Measurements from ENCODE around the gene KNCN.

The KNCN gene

GRCh38 chr1:46558966-46559365, 7.5 kb upstream of the KNCN start:
- no peaks in the 10 kb centered on the region for H3K4me1 ChIP-seq (ENCODE audit: low read length)
- H3K4me3 ChIP-seq (ENCODE audit: low read length), result no peak overlapping the region
- H3K9me3 ChIP-seq (replicated peaks; ENCODE audit: insufficient read depth, low read length), result no peaks in the 10 kb centered on the region
- TF ChIP-seq, protein P1, sequence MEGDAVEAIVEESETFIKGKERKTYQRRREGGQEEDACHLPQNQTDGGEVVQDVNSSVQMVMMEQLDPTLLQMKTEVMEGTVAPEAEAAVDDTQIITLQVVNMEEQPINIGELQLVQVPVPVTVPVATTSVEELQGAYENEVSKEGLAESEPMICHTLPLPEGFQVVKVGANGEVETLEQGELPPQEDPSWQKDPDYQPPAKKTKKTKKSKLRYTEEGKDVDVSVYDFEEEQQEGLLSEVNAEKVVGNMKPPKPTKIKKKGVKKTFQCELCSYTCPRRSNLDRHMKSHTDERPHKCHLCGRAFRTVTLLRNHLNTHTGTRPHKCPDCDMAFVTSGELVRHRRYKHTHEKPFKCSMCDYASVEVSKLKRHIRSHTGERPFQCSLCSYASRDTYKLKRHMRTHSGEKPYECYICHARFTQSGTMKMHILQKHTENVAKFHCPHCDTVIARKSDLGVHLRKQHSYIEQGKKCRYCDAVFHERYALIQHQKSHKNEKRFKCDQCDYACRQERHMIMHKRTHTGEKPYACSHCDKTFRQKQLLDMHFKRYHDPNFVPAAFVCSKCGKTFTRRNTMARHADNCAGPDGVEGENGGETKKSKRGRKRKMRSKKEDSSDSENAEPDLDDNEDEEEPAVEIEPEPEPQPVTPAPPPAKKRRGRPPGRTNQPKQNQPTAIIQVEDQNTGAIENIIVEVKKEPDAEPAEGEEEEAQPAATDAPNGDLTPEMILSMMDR (IDR thresholded peaks at IDR 0.05; ENCODE audit: low read length), result no peak
- TF ChIP-seq EZH2 (optimal IDR thresholded peaks at IDR 0.05; ENCODE audit: low read depth, low read length) (no peak), EZH2phosphoT487 (IDR thresholded peaks at IDR 0.05; ENCODE audit: low read length) (no peak)
- no peak overlapping the region for H3K27ac ChIP-seq (ENCODE audit: low read length)
- H3K9ac ChIP-seq (ENCODE audit: low read length), result no peak overlapping the region
- H4K20me1 ChIP-seq (ENCODE audit: insufficient read depth, low read length), result no peaks in the 10 kb centered on the region
- no peaks in the 10 kb centered on the region for H3K79me2 ChIP-seq (ENCODE audit: low read length)
- H3K4me2 ChIP-seq (ENCODE audit: low read depth, low read length), result no peak overlapping the region
- no peak overlapping the region for H2AFZ ChIP-seq (ENCODE audit: low read length)
- H3K27me3 ChIP-seq (replicated peaks; ENCODE audit: insufficient read depth, low read length), result no peaks in the 10 kb centered on the region
- H3K36me3 ChIP-seq (replicated peaks; ENCODE audit: insufficient read depth, low read length), result no peaks in the 10 kb centered on the region
- no peaks in the 10 kb centered on the region for H3K9me2 ChIP-seq (replicated peaks; ENCODE audit: insufficient read depth, low read length)
- H3F3A ChIP-seq (ENCODE audit: insufficient read depth, low read length), result no peaks in the 10 kb centered on the region
- DNase-seq, result no peak

GRCh38 chr1:46558141-46558963, 6.9 kb upstream of the KNCN start:
- no peak overlapping the region for H3K9ac ChIP-seq (ENCODE audit: low read length)
- H3K4me1 ChIP-seq (ENCODE audit: low read length), result no peaks in the 10 kb centered on the region
- no peak overlapping the region for H3K4me3 ChIP-seq (ENCODE audit: low read length)
- no peaks in the 10 kb centered on the region for H3K36me3 ChIP-seq (replicated peaks; ENCODE audit: insufficient read depth, low read length)
- H3K9me2 ChIP-seq (replicated peaks; ENCODE audit: insufficient read depth, low read length), result no peaks in the 10 kb centered on the region
- H3K4me2 ChIP-seq (ENCODE audit: low read depth, low read length), result no peak overlapping the region
- no peaks in the 10 kb centered on the region for H3K79me2 ChIP-seq (ENCODE audit: low read length)
- no peak overlapping the region for H3K27ac ChIP-seq (ENCODE audit: low read length)
- H3K27me3 ChIP-seq (replicated peaks; ENCODE audit: insufficient read depth, low read length), result no peaks in the 10 kb centered on the region
- H4K20me1 ChIP-seq (ENCODE audit: insufficient read depth, low read length), result no peaks in the 10 kb centered on the region
- no peaks in the 10 kb centered on the region for H3K9me3 ChIP-seq (replicated peaks; ENCODE audit: insufficient read depth, low read length)
- no peaks in the 10 kb centered on the region for H3F3A ChIP-seq (ENCODE audit: insufficient read depth, low read length)
- DNase-seq, result no peak
- TF ChIP-seq, protein P1 (IDR thresholded peaks at IDR 0.05; ENCODE audit: low read length), result no peak
- TF ChIP-seq EZH2phosphoT487 (IDR thresholded peaks at IDR 0.05; ENCODE audit: low read length) (no peak), EZH2 (optimal IDR thresholded peaks at IDR 0.05; ENCODE audit: low read depth, low read length) (no peak)
- no peak overlapping the region for H2AFZ ChIP-seq (ENCODE audit: low read length)

GRCh38 chr1:46557403-46557802, 6.0 kb upstream of the KNCN start:
- Histone ChIP-seq H3K9ac (ENCODE audit: low read length) (no peak overlapping the region), H2AFZ (ENCODE audit: low read length) (no peak overlapping the region), H3K4me3 (ENCODE audit: low read length) (no peak overlapping the region), H3K4me1 (ENCODE audit: low read length) (no peaks in the 10 kb centered on the region), H3K27me3 (replicated peaks; ENCODE audit: insufficient read depth, low read length) (no peaks in the 10 kb centered on the region), H3K27ac (ENCODE audit: low read length) (no peak overlapping the region), H3K4me2 (ENCODE audit: low read depth, low read length) (no peak overlapping the region), H3K9me2 (replicated peaks; ENCODE audit: insufficient read depth, low read length) (no peaks in the 10 kb centered on the region), H3K79me2 (ENCODE audit: low read length) (no peaks in the 10 kb centered on the region), H3K9me3 (replicated peaks; ENCODE audit: insufficient read depth, low read length) (no peaks in the 10 kb centered on the region), H3K36me3 (replicated peaks; ENCODE audit: insufficient read depth, low read length) (no peaks in the 10 kb centered on the region), H3F3A (ENCODE audit: insufficient read depth, low read length) (no peaks in the 10 kb centered on the region), H4K20me1 (ENCODE audit: insufficient read depth, low read length) (no peaks in the 10 kb centered on the region)
- no peak for DNase-seq
- TF ChIP-seq EZH2phosphoT487 (IDR thresholded peaks at IDR 0.05; ENCODE audit: low read length), result no peak
- TF ChIP-seq, protein P1 (IDR thresholded peaks at IDR 0.05; ENCODE audit: low read length), result no peak
- TF ChIP-seq EZH2 (optimal IDR thresholded peaks at IDR 0.05; ENCODE audit: low read depth, low read length), result no peak
